Measurements from ENCODE around the gene BOC. TPM values are rescaled to one million over a fixed set of nuclear protein-coding genes. Genes with fewer than 3 reads are reported as not detected.

BOC gene
- total RNA-seq, 1 donor from 2014 or later: 20.2 TPM

- H3K4me3 ChIP-seq (ENCODE audit: insufficient read depth, low read depth, low read length): no peak overlapping the region
- H3K36me3 ChIP-seq (ENCODE audit: insufficient read depth, low read length): no peaks in the 10 kb centered on the region
- no peak overlapping the region for H3K9ac ChIP-seq (ENCODE audit: low read length)
- Mint-ChIP-seq H3K27ac (ENCODE audit: unreplicated experiment) (peak overlapping the region; percentile 59), H3K36me3 (ENCODE audit: low read depth, unreplicated experiment) (peaks cover 5% of the 10 kb centered on the region), H3K27me3 (ENCODE audit: low read depth, unreplicated experiment) (no peaks in the 10 kb centered on the region), H3K4me3 (ENCODE audit: unreplicated experiment) (no peak overlapping the region), H3K9me3 (ENCODE audit: unreplicated experiment) (no peaks in the 10 kb centered on the region), H3K4me1 (ENCODE audit: low read depth, unreplicated experiment) (peaks cover 43% of the 10 kb centered on the region)
- DNase-seq (ENCODE audit: low read depth) (no peak), FAIRE-seq (no peak)
- no peak overlapping the region for H3K4me2 ChIP-seq (ENCODE audit: low read length)
- H3K79me2 ChIP-seq (ENCODE audit: insufficient read depth, low read length): no peaks in the 10 kb centered on the region
- H3K27ac ChIP-seq (ENCODE audit: low read depth, low read length): no peak overlapping the region
- no peaks in the 10 kb centered on the region for H4K20me1 ChIP-seq (ENCODE audit: insufficient read depth, low read length)
- no peaks in the 10 kb centered on the region for H3K9me3 ChIP-seq (ENCODE audit: insufficient read depth, low read depth, low read length)
- no peak for TF ChIP-seq EZH2 (IDR thresholded peaks at IDR 0.05; ENCODE audit: insufficient read depth, low read length)
- TF ChIP-seq, protein P1, sequence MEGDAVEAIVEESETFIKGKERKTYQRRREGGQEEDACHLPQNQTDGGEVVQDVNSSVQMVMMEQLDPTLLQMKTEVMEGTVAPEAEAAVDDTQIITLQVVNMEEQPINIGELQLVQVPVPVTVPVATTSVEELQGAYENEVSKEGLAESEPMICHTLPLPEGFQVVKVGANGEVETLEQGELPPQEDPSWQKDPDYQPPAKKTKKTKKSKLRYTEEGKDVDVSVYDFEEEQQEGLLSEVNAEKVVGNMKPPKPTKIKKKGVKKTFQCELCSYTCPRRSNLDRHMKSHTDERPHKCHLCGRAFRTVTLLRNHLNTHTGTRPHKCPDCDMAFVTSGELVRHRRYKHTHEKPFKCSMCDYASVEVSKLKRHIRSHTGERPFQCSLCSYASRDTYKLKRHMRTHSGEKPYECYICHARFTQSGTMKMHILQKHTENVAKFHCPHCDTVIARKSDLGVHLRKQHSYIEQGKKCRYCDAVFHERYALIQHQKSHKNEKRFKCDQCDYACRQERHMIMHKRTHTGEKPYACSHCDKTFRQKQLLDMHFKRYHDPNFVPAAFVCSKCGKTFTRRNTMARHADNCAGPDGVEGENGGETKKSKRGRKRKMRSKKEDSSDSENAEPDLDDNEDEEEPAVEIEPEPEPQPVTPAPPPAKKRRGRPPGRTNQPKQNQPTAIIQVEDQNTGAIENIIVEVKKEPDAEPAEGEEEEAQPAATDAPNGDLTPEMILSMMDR (IDR thresholded peaks at IDR 0.05; ENCODE audit: insufficient read depth, low read depth, low read length): no peak
- no peaks in the 10 kb centered on the region for H3K27me3 ChIP-seq (ENCODE audit: insufficient read depth, low read length)
- no peak overlapping the region for H2AFZ ChIP-seq (ENCODE audit: low read depth, low read length)
- peaks cover 33% of the 10 kb centered on the region for H3K4me1 ChIP-seq (ENCODE audit: insufficient read depth, low read length)
These were observed 22.7 kb downstream of the BOC start for GRCh38 chr3:113234028-113234427.

GRCh38 chr3:113234688-113235260 lies 23.4 kb downstream of the BOC start:
- no peaks in the 10 kb centered on the region for H3K9me3 ChIP-seq (ENCODE audit: insufficient read depth, low read depth, low read length)
- no peak overlapping the region for H3K27ac ChIP-seq (ENCODE audit: low read depth, low read length)
- Mint-ChIP-seq H3K9me3 (ENCODE audit: unreplicated experiment) (no peaks in the 10 kb centered on the region), H3K27ac (ENCODE audit: unreplicated experiment) (peak overlapping the region; percentile 59), H3K4me3 (ENCODE audit: unreplicated experiment) (no peak overlapping the region), H3K27me3 (ENCODE audit: low read depth, unreplicated experiment) (no peaks in the 10 kb centered on the region), H3K4me1 (ENCODE audit: low read depth, unreplicated experiment) (peaks cover 44% of the 10 kb centered on the region), H3K36me3 (ENCODE audit: low read depth, unreplicated experiment) (peaks cover 5% of the 10 kb centered on the region)
- FAIRE-seq (no peak), DNase-seq (ENCODE audit: low read depth) (no peak)
- no peaks in the 10 kb centered on the region for H3K36me3 ChIP-seq (ENCODE audit: insufficient read depth, low read length)
- H3K9ac ChIP-seq (ENCODE audit: low read length): no peak overlapping the region
- H4K20me1 ChIP-seq (ENCODE audit: insufficient read depth, low read length): no peaks in the 10 kb centered on the region
- no peaks in the 10 kb centered on the region for H3K27me3 ChIP-seq (ENCODE audit: insufficient read depth, low read length)
- no peaks in the 10 kb centered on the region for H3K79me2 ChIP-seq (ENCODE audit: insufficient read depth, low read length)
- H3K4me3 ChIP-seq (ENCODE audit: insufficient read depth, low read depth, low read length): no peak overlapping the region
- H2AFZ ChIP-seq (ENCODE audit: low read depth, low read length): peak overlapping the region; percentile 1
- H3K4me2 ChIP-seq (ENCODE audit: low read length): peak overlapping the region; percentile 20
- peaks cover 33% of the 10 kb centered on the region for H3K4me1 ChIP-seq (ENCODE audit: insufficient read depth, low read length)
- TF ChIP-seq, protein P1 (IDR thresholded peaks at IDR 0.05; ENCODE audit: insufficient read depth, low read depth, low read length): no peak
- TF ChIP-seq EZH2 (IDR thresholded peaks at IDR 0.05; ENCODE audit: insufficient read depth, low read length): no peak

- no peaks in the 10 kb centered on the region for H4K20me1 ChIP-seq (ENCODE audit: insufficient read depth, low read length)
- TF ChIP-seq, protein P1 (IDR thresholded peaks at IDR 0.05; ENCODE audit: insufficient read depth, low read depth, low read length): no peak
- TF ChIP-seq EZH2 (IDR thresholded peaks at IDR 0.05; ENCODE audit: insufficient read depth, low read length): no peak
- peaks cover 29% of the 10 kb centered on the region for H3K4me1 ChIP-seq (ENCODE audit: insufficient read depth, low read length)
- no peak overlapping the region for H3K9ac ChIP-seq (ENCODE audit: low read length)
- no peaks in the 10 kb centered on the region for H3K9me3 ChIP-seq (ENCODE audit: insufficient read depth, low read depth, low read length)
- no peak overlapping the region for H3K27ac ChIP-seq (ENCODE audit: low read depth, low read length)
- Mint-ChIP-seq H3K27me3 (ENCODE audit: low read depth, unreplicated experiment) (no peaks in the 10 kb centered on the region), H3K9me3 (ENCODE audit: unreplicated experiment) (no peaks in the 10 kb centered on the region), H3K27ac (ENCODE audit: unreplicated experiment) (no peak overlapping the region), H3K36me3 (ENCODE audit: low read depth, unreplicated experiment) (peaks cover 7% of the 10 kb centered on the region), H3K4me1 (ENCODE audit: low read depth, unreplicated experiment) (peaks cover 53% of the 10 kb centered on the region), H3K4me3 (ENCODE audit: unreplicated experiment) (no peak overlapping the region)
- H3K36me3 ChIP-seq (ENCODE audit: insufficient read depth, low read length): no peaks in the 10 kb centered on the region
- no peak overlapping the region for H3K4me3 ChIP-seq (ENCODE audit: insufficient read depth, low read depth, low read length)
- FAIRE-seq: no peak
- no peak for DNase-seq (ENCODE audit: low read depth)
- H2AFZ ChIP-seq (ENCODE audit: low read depth, low read length): no peak overlapping the region
- H3K79me2 ChIP-seq (ENCODE audit: insufficient read depth, low read length): no peaks in the 10 kb centered on the region
- H3K27me3 ChIP-seq (ENCODE audit: insufficient read depth, low read length): no peaks in the 10 kb centered on the region
- H3K4me2 ChIP-seq (ENCODE audit: low read length): no peak overlapping the region
These were observed 27.1 kb downstream of the BOC start for GRCh38 chr3:113238503-113238902.
